Stimulated activated CD4-positive, alpha-beta T cell treated with anti-CD3 and anti-CD28 coated beads, Interleukin-12 subunit alpha, Interleukin-12 subunit beta, amount 100 ng/mL, for 48 hours (primary cell): ENCODE data around the gene SNX21.
"Not testable (repeated sequence)": the region's sequence is repeated elsewhere in the genome, so short reads cannot be mapped to it uniquely, and the experiment has no call there.

ENCODE experiments used
- DNase-seq, 3 donors: peaks; one replicate each; pipeline ENCODE4 v3.0.0-alpha.2; 2020; ENCODE audit warnings: low read depth in 2 of 3, low spot score in 1 of 3

Gene SNX21

GRCh38 chr20:45822857-45823256, 10.7 kb upstream of the SNX21 start:
- no peak for DNase-seq

DNA sequence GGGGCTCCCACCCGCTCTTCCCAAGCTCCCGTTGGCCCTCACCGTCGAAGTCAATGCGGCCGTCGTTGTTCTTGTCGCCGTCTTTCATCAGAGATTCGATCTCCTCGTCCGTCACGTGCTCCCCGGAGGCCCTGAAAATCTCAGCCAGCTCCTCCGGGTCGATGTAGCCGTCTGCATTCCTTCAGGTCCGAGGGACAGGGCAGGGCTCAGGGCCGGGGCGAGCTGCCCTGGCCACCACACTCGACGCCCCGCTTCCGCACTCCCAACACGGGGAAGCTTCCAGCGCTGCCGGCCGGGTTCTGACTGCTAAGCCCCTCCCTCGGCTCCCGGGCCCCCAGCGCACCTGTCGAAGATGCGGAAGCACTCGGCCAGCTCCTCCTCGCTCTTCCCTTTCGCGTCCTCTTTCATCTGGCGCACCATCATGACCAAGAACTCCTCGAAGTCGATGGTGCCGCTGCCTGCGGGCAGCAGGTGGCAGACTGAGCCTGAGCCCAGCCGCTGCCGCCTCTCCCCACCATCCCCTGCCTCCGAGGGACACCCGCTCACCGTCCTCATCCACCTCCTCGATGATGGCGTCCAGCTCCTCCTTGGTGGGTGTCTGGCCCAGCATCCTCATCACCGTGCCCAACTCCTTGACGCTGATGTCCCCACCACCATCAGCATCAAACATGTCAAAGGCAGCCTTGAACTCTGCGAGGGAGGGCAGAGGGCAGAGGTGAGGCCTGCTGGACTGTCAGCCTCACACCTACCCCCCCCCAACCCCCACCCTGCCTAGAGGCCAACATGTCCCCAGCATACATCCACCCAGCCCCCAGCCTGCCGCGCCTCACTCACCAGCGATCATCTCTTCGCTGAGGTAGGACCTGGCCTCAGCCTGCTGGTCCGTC, 9.4 kb upstream of the SNX21 start:
- DNase-seq = peak in 2 of 3 donors; percentile 26 to 41

DNA sequence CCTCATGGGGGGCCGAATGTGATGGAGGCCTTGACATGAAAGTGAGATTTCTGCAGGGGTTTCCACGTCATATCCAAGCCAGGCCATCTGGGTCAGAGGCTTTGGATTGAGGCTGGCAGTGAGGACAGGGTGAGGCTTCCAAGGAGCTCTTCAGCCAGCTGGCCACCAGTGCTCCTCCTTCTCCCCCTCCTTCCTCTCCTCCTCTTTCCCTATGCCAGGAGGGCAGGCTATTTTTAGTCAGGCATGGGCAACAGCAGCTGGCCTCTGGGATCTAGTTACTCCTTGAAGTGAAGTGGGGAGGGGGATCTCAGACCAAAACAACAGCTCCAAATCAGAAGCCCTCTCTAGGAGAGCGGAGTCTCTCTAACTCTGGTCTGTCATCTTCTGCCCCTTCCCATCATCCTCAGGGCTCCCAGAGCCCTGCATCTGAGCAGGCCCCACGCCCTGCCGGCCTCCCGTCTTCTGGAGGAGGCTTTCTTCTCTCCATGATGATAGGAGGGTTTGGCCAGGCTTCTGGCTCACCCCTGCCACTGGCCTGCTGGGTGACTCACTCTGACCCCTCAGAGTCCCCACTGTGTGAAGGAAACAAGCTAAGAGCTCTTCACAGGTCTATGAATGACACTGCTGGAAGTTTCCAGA, 7.1 kb upstream of the SNX21 start:
- DNase-seq = no peak

GRCh38 chr20:45827030-45827652, 6.5 kb upstream of the SNX21 start, which contains the start of gene TNNC2:
TNNC2 (minus strand) TSS chr20:45827312; CDS start chr20:45827248, 64 bp downstream.
- no peak for DNase-seq

DNA sequence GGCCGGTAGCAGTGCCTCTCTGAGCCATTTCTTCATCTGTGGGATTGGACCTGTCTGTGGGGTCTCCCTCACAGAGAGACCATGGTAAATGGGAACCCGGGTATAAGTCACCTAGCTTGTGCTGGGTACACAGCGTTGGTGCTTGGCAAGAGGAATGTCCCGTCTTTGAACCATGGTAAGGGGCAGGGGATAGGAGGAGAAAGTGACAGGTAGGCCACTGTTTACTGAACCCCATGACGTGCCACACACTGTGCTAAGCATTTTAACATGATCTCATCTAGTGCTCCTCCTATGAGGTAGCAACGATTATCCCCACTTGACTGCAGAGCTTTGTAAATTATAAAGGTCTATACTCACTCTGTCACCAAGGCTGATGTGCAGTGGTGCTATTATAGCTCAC, 5.9 kb upstream of the SNX21 start:
- no peak for DNase-seq

DNA sequence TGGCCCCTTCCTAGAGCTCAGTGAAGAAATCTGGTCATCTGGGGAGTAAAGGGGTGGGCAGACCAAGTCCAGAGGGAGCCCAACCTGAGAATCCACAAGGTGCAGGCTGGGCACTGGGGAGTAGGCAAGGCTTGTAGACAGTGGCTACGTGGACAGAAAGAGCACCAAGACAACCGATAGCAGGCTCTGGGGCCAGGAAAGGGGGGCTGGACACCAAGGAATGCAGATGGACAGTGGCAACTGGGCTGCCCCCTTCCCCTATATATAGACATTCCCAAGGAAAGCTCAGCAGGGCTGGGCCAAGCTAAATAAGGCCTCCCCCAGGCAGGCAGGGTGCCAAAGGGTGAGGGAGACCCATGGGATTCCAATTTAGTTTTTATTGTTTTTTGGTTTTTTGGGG, 5.0 kb upstream of the SNX21 start:
- DNase-seq = no peak

DNA sequence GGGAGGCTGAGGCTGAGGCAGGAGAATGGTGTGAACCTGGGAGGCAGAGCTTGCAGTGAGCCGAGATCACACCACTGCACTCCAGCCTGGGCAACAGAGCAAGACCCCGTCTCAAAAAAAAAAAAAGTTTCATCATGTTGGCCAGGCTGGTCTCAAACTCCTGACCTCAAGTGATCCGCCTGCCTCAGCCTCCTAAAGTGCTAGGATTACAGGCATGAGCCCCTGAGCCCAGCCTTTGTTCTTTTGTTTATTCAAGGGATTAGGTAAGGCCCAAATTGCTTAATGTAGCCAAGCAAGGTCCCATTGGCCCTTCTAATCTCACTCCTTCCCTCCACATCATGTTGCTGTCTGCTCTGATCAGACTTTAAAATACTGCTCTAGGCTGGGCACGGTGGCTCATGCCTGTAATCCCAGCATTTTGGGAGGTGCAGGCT, 3.9 kb upstream of the SNX21 start:
- not testable (repeated sequence) for DNase-seq

GRCh38 chr20:45832619-45833018, 980 bp upstream of the SNX21 start:
- no peak for DNase-seq

DNA sequence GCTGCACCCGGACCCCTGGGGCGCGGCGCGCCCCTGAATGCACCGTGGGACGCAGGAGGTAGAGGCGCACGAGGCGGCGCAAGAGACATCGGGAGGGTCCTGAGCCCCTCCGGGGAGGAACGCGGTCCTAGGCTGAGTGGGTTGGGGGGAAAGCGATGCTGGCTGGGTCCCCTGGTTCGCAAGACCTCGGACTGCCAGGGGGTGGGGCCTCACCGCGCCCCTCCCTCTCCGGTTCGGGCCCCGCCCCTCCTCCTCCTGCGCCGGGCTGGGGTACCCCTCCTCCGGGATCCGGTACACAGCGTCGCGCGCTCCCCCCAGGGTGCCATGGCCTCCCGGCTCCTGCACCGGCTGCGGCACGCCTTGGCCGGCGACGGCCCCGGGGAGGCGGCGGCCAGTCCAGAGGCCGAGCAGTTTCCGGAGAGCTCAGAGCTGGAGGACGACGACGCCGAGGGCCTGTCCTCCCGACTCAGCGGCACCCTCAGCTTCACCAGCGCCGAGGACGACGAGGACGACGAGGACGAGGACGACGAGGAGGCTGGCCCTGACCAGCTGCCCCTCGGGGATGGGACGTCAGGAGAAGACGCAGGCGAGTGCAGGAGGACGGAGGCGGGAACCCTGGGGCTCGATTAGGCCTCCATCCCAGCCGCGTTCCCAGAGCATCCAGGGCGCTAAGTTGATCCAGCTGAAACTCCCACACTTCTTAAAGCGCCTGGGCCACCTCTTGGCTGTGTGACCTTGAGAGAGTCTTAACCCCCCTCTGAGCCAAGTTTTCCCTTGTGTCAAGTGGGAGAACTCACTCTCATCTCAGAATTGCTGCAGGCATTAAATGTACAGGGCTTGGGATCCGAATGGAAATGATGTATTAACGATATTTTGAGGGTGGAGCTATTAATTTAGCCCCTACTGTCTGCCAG, 541 bp downstream of the SNX21 start:
- peak in 2 of 3 donors; percentile 17 to 30 for DNase-seq

DNA sequence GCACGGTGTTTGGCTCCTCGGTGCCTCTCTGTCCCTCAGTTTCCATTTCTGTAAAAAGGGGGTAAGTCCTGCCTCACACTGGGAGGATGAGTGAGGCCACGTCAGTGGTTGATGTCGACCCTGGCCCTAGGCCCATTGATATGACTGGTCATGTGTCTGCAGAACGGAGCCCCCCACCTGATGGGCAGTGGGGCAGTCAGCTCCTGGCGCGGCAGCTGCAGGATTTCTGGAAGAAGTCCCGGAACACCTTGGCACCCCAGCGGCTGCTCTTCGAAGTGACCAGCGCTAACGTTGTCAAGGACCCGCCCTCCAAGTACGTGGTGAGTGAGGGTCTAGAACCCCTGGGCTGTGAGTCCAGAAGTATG, 1.2 kb downstream of the SNX21 start:
- no peak for DNase-seq

GRCh38 chr20:45835329-45835765, 1.7 kb downstream of the SNX21 start:
- DNase-seq = no peak

DNA sequence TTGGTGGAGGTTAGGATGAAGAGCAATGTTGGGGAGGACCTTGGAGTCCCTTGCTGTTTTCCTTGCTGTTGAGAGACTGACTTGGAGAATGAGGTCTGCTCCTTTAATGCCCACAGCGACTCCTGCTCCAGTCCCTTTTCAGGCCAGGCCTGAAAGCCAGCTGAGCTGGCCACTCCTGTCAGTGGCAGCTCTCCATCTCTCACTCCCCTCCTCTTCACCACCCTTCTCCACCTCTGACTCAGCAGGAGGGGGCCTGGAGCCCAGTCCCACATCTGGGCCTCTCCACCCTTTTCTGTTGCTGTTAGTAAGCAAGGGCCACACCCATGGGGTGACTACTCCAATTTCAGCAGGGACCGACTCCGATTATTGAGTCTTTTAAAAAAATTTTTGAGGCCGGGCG, 2.2 kb downstream of the SNX21 start:
- no peak for DNase-seq

GRCh38 chr20:45836841-45837240, 3.2 kb downstream of the SNX21 start:
- DNase-seq = no peak

DNA sequence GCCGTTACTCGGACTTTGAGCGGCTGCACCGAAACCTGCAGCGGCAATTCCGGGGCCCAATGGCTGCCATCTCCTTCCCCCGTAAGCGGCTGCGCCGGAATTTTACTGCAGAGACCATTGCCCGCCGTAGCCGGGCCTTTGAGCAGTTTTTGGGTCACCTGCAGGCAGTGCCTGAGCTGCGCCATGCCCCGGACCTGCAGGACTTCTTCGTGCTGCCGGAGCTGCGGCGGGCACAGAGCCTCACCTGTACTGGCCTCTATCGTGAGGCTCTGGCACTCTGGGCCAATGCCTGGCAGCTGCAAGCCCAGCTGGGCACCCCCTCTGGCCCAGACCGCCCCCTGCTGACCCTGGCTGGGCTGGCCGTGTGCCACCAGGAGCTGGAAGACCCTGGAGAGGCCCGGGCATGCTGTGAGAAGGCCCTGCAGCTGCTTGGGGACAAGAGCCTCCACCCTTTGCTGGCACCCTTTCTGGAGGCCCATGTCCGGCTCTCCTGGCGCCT, 7.2 kb downstream of the SNX21 start:
- no peak for DNase-seq

DNA sequence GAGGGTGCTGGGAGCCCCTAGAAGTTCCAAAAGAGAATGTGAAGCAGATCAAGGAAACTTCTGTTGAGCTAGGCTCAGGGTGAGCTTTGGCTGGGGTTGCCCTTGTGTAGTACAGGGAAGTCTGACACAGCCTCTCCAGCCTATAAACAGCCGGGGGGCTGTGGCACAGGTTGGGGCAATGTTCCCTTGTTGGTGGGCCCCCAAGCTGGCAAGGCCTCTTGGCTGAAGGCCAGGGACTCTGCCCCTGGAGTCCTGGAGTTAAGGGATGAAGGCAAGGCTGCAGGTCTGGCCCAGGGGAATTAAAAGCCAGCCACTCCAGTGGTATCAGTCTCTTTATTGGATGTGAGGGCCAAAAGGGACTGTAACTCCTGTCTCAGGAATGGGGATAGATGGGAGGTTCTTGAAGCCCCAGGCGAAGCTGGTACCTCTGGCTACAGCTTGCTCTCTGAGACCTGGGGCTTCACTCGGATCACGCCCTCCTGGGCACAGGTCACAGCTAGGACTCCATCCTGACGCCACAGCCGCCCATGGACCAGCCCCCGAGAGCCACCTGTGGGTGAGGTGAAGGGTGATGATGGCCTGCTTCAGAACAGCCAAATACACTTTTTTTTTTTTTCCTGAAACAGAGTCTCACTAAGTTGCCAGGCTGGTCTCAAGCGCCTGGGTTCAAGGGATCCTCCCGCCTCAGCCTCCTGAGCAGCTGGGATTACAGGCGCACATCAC, 8.0 kb downstream of the SNX21 start:
- DNase-seq = no peak

DNA sequence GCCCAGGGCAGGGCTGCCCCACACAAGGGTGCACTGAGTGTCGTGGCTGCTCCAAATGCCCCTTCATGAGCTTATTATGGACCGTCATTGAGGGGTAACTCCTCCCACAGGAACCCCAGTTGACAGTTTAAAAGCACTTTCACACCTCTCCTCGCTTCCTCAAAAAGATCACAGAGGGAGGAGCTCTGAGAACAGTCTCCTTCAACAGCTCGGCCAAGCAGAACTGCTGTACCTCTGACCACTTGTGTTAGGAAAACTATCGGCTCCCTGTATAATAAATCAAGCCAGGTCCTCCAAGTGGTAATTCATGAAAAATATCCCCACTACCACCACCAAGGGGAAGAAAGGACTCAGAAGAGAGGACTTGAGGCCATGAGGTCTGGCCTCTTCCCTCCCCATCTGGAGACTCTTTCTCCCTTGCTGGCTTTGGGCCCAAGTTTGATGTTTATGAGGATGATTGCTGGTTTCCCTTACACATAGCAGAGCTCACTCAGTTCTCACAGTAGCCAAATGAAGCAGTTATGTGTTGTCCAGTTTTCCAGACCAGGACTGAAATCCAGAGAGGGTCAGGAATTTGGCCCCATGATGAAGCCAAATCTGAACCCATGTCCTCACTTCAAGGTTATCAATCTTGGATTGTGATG, 8.7 kb downstream of the SNX21 start:
- no peak for DNase-seq

DNA sequence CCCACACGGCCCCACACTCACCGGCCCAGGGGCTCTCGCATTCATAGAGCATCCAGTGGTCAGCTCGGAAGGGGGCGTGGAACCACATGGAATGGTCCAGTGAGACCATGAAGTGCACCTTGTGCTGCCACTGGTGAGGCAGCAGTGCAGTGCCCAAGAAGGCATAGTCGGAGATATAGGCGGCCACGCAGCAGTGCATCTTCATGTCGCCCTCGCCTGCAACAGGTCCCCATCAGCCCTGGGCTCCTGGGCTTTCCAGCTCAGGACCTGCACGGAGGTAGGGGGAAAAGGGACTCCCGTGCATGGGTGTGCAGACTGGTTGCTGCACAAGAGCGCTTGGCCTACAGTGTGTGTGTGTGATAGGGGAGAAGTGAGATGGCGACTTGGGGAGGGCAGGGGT, 9.9 kb downstream of the SNX21 start:
- DNase-seq = no peak

DNA sequence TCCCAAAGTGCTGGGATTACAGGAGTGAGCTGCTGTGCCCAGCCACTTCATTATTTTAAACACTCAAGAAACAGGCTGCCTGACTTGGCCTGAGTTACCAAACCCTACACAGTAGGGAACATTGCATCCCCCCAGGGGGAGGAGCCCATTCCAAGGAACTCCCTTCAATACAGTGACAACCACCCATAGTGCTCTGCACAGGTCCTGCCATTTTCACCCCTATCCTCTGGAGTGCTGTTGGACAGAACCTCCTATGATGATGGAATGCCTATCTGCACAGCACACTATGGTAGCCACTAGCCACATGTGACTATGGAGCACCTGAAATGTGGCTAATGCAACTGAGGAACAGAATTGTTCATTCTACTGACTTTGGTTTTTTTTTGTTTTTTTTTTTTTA, 11.9 kb downstream of the SNX21 start:
- DNase-seq = no peak

DNA sequence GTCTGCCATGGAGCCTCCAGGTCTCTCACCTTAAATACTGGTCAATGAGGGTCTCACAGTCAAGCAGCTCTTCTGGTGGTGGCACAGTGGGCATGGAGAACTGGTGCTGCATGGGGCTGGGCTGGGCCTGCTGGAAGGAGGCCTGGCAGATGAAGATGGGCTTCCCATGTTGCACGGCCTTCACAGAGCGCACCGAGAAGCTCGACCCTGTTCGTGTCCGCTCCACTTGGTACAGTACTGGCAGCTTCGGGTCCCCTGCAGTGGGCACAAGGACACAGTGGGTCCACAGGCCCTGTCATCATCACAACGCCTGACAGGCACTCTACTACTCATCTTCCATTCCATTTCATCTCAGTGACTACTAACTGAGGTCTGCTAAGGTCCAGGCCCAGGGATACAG, 14.8 kb downstream of the SNX21 start:
- DNase-seq = no peak
